H1 (cell line): ENCODE results near the gene TAF15. TPM values are rescaled to one million over a fixed set of nuclear protein-coding genes. Genes with fewer than 3 reads are reported as not detected.

ENCODE experiments used
- EZH2 ChIP-seq: fragments of 200-600 bp; sonication (generic); IDR thresholded peaks from 2 replicates; pipeline ENCODE4 v1.7.1; 2012; ENCODE audit warnings: low read depth, mild to moderate bottlenecking, moderate library complexity, low read length, inconsistent platforms; ENCODE audit not compliant: severe bottlenecking
- SP2 ChIP-seq: IDR thresholded peaks from 2 replicates; pipeline ENCODE4 v1.6.1; 2012; ENCODE audit warnings: mild to moderate bottlenecking, low read length, inconsistent platforms
- SUZ12 ChIP-seq: fragments of 200-600 bp; sonication (generic); IDR thresholded peaks from 2 replicates; pipeline ENCODE4 v1.6.1; 2012; ENCODE audit warnings: mild to moderate bottlenecking, inconsistent platforms, low read length, moderate library complexity, mixed read lengths
- TAF1 ChIP-seq: IDR thresholded peaks from 2 replicates; pipeline ENCODE4 v1.6.1; 2011; ENCODE audit warnings: mild to moderate bottlenecking, low read depth, low read length
- polyA plus RNA-seq, 7 experiments: library from polyadenylated mRNA; depleted of rRNA in 3 of 7; stranded (reverse) in 5 of 7; unstranded in 2 of 7; fragments of >200 nt in 5 of 7; fragments of 200-250 nt in 2 of 7; gene quantifications; 1 replicate in 5 of 7; 2 replicates in 1 of 7; 4 replicates in 1 of 7; pipeline versions ENCODE4 v1.2.1 to v1.2.3, GENCODE V29; 2011 to 2013; ENCODE audit warnings: missing spikeins in 2 of 7, mixed read lengths in 2 of 7
- total RNA-seq: library from RNA; stranded (reverse); fragmentation: NEBNext Ultra II Directional; extraction: Animal tissue kit (Norgen Biotek cat#: 25700); gene quantifications from 2 replicates; pipeline ENCODE4 v1.2.1, GENCODE V29; 2021
- TF ChIP-seq, protein P1 (sequence below): fragments of 300-600 bp; sonication (generic); IDR thresholded peaks from 2 replicates; pipeline ENCODE4 v1.7.1; 2012; ENCODE audit warnings: low read length, moderate library complexity, mild to moderate bottlenecking, inconsistent platforms; ENCODE audit not compliant: insufficient replicate concordance

TAF15 gene
- total and polyA plus RNA-seq, 2 of the 8 experiments (the other 6 are each of a cell fraction or from before 2014, with no cell fraction given), result 80.1 to 338 TPM

DNA sequence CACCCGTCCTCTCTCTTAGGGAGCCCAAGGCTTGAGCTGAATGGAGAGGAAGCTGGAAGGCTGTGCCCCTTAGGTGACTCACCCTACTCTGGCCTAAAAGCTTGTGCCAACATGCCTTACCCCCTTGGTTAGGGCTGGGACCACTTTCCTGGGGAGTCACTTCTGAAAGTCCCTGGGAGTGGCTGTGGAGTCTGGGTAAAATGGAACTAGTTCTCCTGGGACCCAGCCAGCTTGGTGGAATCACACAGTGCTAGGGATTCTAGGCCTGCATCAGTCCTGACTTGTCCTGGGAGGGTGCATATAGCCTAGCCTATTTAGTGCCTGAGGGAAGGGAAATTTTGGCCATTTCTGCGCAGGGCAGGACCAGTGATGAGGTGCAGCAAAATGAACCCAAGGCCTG is 24.4 kb upstream of the TAF15 start (continued):
- TF ChIP-seq, protein P1, sequence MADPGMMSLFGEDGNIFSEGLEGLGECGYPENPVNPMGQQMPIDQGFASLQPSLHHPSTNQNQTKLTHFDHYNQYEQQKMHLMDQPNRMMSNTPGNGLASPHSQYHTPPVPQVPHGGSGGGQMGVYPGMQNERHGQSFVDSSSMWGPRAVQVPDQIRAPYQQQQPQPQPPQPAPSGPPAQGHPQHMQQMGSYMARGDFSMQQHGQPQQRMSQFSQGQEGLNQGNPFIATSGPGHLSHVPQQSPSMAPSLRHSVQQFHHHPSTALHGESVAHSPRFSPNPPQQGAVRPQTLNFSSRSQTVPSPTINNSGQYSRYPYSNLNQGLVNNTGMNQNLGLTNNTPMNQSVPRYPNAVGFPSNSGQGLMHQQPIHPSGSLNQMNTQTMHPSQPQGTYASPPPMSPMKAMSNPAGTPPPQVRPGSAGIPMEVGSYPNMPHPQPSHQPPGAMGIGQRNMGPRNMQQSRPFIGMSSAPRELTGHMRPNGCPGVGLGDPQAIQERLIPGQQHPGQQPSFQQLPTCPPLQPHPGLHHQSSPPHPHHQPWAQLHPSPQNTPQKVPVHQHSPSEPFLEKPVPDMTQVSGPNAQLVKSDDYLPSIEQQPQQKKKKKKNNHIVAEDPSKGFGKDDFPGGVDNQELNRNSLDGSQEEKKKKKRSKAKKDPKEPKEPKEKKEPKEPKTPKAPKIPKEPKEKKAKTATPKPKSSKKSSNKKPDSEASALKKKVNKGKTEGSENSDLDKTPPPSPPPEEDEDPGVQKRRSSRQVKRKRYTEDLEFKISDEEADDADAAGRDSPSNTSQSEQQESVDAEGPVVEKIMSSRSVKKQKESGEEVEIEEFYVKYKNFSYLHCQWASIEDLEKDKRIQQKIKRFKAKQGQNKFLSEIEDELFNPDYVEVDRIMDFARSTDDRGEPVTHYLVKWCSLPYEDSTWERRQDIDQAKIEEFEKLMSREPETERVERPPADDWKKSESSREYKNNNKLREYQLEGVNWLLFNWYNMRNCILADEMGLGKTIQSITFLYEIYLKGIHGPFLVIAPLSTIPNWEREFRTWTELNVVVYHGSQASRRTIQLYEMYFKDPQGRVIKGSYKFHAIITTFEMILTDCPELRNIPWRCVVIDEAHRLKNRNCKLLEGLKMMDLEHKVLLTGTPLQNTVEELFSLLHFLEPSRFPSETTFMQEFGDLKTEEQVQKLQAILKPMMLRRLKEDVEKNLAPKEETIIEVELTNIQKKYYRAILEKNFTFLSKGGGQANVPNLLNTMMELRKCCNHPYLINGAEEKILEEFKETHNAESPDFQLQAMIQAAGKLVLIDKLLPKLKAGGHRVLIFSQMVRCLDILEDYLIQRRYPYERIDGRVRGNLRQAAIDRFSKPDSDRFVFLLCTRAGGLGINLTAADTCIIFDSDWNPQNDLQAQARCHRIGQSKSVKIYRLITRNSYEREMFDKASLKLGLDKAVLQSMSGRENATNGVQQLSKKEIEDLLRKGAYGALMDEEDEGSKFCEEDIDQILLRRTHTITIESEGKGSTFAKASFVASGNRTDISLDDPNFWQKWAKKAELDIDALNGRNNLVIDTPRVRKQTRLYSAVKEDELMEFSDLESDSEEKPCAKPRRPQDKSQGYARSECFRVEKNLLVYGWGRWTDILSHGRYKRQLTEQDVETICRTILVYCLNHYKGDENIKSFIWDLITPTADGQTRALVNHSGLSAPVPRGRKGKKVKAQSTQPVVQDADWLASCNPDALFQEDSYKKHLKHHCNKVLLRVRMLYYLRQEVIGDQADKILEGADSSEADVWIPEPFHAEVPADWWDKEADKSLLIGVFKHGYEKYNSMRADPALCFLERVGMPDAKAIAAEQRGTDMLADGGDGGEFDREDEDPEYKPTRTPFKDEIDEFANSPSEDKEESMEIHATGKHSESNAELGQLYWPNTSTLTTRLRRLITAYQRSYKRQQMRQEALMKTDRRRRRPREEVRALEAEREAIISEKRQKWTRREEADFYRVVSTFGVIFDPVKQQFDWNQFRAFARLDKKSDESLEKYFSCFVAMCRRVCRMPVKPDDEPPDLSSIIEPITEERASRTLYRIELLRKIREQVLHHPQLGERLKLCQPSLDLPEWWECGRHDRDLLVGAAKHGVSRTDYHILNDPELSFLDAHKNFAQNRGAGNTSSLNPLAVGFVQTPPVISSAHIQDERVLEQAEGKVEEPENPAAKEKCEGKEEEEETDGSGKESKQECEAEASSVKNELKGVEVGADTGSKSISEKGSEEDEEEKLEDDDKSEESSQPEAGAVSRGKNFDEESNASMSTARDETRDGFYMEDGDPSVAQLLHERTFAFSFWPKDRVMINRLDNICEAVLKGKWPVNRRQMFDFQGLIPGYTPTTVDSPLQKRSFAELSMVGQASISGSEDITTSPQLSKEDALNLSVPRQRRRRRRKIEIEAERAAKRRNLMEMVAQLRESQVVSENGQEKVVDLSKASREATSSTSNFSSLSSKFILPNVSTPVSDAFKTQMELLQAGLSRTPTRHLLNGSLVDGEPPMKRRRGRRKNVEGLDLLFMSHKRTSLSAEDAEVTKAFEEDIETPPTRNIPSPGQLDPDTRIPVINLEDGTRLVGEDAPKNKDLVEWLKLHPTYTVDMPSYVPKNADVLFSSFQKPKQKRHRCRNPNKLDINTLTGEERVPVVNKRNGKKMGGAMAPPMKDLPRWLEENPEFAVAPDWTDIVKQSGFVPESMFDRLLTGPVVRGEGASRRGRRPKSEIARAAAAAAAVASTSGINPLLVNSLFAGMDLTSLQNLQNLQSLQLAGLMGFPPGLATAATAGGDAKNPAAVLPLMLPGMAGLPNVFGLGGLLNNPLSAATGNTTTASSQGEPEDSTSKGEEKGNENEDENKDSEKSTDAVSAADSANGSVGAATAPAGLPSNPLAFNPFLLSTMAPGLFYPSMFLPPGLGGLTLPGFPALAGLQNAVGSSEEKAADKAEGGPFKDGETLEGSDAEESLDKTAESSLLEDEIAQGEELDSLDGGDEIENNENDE, result no peak
- no peak for TF ChIP-seq SUZ12
- TF ChIP-seq SP2, result no peak
- TF ChIP-seq EZH2, result no peak
- no peak for TF ChIP-seq TAF1
- TF ChIP-seq, all 59 proteins: peak for 0
